GM18499 (cell line): ENCODE measurements around the gene PRDM2.

ENCODE experiments used
- ATAC-seq: cut with Tn5 transposase; IDR thresholded peaks from one replicate; pipeline ENCODE4 v1.9.1; 2021; ENCODE audit warnings: moderate number of reproducible peaks; ENCODE audit not compliant: insufficient read depth, unreplicated experiment

Gene PRDM2

DNA sequence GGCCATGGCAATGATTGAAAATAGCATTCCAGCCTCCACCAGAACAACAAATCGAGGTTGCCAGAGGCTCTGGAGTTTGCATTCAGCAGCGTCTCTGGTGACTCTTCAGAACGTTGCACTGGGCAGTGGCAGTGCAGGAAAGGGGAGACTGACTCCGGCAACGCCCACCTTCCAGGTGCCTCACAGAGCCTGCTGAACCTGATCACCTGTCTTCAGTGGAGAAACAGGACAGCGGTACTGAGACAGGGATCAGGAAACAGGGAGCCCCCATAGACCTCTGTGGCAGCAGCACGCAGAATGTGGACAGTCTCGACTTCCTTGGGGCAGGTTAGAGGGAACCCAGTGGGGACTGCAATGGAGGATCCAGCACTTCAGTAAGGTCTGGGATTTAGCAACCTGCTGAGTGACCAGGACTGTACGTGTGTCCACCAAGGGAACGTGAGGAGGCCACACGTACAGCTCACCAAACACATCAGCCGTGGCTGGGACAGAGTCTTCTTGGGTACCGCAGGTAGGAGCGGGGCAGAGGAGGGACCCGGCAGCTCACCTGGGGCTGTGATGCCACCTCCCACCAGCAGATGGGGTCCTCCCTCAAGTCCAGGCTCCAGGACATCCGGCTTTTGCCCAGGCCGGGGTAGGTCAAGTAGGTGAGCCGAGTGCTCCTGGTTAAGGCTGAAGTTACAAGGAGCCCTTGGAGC, 128.6 kb downstream of the PRDM2 start:
- no peak for ATAC-seq

DNA sequence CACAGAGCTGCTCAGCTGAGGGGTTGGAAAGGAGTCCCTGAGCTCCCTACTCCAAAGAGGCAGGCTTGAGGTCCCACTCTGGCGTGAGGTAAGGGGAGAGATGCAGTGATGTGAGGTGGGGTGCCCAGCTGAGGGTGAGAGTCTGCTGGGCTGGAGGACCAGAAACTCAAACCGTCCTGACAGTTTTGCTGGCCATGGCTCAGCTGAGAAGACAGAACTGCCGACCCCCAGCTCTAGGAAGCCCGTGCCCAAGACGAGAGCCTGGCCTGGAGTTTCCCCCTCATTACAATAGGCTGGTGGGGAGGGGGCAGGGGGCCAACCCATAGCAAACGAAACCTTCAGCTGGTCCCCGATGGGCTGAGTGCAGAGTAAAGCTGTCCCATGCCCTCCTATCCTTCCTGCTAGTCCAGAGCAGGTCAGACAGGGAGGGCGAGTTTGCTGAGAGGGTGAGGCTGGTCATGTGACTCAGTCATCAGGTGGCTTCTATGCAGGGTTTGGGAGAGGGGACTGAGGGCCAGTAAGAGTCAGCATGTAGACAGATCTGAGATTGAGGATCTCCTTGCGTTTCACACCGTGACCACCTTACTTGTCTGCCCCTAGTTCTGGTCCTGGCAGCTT, 129.3 kb downstream of the PRDM2 start:
- no peak for ATAC-seq

DNA sequence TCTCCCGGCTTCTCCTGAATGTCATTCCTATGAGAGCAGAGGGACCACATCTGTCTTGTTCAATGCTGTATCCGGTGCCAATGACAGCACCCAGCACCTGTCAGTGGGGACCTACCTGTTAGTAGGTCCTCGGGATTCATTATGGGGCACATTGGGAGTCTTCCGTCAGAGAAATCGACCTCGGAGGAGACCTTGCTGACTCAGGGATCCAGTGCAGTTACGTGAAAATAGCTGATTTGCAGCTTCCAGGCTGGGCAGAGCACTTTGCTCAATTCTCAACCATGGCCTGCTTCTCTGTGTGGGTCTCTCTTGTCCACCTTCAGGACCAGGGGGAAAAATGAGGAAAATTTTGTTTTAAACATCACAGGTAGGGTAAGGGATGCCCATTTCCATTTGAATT, 130.2 kb downstream of the PRDM2 start:
- no peak for ATAC-seq

DNA sequence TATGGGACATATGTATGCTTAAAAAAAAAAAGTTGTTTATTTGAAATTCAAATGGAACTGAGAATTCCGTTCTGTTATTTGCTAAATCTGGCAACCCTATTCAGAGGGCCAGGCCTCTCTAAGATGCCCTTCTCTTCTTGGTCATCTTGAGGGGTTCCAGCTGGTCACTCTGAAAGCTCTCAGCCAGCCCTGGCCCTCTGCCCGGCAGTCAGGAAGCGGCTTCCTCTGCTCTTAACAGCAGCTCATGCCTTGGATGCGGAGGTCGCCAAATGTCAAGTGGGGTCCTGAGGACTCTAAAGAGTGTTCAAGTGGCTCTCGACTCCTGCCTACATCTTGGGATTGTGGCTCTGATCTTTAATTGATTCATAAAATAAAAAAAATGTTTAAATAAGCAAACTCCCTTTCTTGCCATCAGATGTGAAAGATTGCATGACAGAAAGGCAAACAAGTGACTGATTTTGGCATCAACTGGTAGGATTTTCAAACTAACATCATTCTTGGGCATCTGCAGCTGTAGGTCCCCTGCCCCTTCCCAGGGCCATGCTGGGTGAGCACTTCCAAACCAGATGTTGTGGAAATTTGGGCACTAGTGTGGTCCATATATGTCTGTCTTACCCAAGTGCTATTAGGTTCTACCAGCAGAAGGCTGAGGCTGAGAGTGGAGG, 130.8 kb downstream of the PRDM2 start:
- ATAC-seq = no peak

DNA sequence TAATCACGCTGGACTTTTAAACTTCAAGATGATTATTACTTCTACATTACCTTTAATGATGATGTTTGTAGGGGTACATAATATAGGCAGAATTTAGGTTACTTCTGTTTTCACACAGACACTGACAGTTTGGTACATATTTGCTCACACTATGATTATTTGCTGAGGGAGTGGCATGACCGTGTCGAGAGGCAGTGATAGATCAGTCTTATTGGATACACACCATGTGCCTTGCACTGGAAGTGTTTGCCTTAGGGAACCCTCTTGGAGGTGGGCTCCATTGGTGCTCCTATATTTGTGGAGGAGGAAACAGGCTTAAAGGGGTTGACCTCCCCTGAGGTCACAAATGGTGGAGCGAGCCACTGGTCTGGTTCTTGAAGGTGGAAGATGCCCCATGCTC, 132.1 kb downstream of the PRDM2 start:
- no peak for ATAC-seq

DNA sequence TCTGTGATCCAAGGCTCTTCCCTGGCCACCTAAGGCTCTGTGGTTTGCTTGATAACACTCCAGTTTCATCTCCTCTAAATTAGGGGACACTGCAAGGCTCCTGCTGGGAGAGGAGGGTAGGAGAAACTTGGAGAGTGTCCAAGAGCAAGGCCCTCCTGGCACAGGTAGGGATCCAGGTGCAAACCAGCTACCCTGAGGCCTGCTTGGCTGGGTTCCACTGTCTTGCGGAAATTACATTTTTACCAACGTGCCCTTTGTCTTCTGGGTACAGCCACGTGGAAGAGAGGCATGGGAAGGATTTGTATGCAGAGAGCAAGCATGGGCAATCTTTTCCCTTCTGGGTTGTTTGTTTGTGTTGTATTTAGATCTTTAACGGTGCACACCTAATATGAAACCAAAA, 132.5 kb downstream of the PRDM2 start:
- ATAC-seq = no peak

DNA sequence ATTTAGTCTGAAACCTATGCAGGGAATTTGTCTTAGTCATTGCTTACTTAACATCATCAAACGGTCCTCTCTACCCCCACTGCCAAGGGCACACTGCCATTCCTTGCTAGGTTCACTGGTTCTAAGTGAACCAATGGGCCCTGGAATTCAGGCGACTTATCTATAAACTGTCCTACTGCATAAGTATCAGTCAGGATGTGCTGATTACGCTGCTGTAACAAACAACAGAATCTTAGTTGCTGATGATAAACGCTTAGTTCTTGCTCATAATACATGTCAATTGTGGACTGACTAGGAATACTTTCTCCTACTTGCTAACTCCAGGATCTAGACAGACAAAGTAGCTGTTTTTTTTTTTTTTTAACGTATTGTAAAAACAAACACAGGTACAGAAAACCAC, 136.1 kb downstream of the PRDM2 start:
- no peak for ATAC-seq

DNA sequence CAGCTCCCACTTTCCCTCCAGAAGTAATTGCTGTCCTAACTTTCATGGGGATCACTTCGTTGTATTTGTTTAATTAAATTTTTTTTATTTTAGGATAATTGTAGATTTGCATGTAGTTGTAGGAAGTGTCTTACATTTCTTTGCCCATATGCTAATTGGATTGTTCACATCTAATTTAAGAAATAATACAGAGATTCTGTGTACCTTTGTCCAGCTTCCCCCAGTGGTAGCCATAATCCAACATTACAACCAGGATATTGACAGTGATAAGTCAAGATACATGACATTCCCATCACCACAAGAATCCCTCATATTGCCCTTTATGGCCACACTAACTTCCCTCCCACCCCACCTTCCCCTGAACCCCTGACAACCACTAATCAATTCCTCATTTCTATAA, 136.6 kb downstream of the PRDM2 start:
- no peak for ATAC-seq

DNA sequence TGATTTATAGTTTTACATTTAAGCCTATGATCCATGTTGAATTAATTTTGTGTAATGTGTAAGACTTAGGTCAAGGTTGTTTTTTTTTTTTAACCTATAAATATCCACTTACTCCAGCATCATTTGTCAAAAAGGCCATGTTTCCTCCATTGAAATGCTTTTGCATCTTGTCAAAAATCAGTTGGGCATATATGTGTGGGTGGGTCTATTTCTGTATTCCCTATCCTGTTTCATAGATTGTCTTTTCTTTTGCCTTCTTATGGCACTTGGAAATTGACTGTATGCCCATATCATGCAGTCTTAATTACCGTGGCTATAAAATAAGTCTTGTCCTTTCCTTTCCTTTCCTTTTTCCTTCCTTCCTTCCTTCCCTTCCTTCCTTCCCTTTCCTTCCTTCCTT, 138.2 kb downstream of the PRDM2 start:
- no peak for ATAC-seq

DNA sequence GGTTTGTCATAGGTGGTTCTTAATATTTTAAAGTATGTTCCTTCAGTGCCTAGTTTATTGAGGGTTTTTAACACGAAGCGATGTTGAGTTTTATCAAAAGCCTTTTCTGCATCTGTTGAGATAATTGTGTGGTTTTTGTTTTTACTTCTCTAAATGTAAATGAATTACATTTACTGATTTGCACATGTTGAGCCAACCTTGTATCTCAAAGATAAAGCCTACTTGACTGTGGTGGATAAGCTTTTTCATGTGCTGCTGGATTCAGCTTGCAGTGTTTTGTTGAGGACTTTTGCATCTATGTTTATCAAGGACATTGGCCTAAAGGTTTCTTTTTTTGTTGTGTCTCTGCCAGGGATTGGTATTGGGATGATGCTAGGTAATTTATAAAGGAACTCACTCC, 142.5 kb downstream of the PRDM2 start:
- ATAC-seq = no peak

DNA sequence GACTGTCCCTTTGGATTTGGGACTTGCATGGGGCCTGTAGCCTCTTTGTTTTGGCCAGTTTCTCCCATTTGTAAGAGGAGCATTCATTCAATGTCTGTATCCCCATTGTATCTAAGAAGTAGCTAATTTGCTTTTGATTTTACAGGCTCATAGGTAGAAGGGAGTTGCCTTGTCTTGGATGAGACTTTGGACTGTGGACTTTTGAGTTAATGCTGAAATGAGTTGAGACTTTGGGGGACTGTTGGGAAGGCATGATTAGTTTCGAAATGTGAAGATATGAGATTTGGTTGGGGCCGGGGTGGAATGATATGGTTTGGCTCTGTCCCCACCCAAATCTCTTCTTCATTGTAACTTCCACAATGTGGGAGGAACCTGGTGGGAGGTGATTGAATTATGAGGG, 151.7 kb downstream of the PRDM2 start:
- ATAC-seq = no peak

DNA sequence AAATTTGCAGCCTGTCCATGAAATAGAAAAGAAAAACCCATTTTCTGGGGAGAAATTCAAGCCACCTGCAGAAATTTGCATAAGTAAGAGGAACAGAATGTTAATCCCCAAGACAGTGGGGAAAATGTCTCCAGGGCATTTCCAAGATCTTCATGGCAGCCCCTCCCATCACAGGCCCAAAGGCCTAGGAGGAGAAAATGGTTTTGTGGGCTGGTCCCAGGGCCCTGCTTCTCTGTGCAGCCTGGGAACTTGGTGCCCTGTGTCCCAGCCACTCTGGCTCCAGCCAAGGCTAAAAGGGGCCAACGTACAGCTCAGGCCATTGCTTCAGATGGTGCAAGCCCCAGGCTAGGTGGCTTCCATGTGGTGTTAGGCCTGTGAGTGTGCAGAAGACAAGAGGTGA, 155.6 kb downstream of the PRDM2 start:
- no peak for ATAC-seq

DNA sequence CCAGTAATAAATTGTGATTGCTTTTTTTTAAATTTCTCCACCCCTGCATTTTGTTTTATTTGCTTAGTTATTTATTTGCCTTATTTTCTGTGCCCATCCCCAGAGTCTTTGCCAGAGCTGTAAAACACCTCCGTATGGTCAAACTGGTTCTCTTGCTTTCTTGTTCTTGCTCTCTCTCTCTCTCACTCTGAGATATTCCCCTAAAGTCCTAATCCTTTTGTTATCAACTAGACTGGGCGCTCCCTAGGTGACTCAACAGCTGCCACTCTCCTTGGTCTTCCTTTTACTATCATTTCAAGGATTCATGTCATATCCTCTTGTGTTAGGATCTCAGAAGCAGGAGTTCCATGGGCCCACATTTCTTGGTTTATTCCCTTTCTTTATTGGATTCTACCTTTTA, 160.0 kb downstream of the PRDM2 start:
- ATAC-seq = no peak

DNA sequence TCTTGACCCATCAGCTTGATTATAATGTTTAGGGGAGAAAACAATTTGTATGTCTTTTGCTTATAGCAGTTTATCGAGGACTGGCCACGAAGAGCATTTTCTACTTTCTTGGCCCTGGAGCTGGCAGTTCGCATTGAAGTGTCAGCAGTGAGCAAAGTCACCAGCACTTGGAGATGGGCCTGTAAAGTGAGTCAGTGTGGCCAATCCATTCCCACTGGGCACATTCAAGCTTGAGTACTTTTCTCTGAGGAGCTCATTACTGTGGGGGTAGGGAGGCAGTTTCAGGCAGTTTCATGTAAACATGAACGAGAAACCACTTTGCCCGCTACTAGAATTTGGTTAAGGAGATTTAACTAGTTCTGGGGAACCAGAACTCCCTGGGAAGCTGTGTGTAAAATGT, 164.8 kb downstream of the PRDM2 start:
- no peak for ATAC-seq

DNA sequence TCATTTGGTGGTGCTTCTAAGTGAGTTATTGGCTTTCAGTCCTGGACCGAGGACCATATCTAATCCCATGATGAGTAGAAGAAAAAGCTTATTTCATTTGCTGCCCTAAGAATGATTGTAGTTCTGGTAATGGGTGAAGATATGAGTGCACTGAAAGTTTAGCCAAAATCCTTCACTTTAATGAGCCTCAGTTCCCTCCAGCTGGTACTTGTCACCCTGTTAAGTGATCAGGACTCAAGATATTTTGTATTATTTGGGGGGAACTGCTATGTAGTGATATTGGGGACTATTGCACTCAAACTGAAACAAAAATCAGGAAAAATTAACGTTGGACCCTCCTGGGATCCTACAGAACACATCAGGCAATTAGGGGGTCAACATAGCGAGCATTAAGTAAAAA, 165.9 kb downstream of the PRDM2 start:
- ATAC-seq = no peak

DNA sequence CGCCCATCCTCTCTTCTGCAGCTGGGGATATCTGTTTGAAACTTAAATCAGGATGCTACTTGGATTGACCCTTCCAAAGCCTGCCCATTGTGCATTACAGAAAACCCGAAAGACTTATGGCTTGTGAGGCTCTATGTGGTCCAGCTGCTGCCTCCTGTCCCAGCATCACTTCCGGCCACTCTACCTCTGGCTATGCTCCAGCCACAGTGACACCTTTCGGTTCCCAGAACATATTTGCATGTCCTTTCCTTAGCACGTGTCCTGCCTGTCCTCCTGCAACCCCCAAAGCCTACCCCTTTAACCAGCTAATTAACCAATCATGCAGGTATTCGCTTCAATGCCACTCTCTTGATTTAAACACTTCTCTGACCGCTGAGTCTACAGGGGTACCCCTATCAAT, 167.6 kb downstream of the PRDM2 start:
- no peak for ATAC-seq

DNA sequence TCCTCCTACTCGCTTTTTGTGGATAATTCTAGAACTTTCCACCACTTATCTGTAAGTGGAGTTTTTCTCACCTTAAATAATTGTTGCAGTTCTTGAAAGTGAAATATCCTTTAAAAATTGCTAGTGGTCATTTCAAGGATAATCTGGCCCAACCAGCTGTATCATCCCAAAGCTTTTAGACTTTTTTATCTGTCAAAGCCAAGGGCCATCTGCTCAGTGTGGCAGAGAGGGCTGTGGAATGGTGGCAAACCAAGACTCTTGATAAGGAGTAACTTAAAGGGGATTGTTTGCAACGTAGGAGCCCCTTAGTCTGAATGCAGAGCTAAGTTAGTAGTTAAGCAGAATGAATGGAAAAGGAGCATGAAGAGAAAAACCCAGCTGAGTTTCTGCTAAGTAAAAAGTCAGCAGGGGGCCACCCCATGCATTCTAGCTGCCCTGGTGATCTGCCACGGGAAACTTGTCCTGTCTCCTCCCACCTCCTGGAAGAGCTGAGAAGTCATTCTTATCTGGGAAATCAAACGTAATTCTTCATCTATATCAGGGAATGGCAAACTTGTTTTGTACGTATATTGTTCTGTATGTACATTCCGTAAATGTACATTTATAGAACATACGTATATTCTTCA, 169.3 kb downstream of the PRDM2 start:
- no peak for ATAC-seq

DNA sequence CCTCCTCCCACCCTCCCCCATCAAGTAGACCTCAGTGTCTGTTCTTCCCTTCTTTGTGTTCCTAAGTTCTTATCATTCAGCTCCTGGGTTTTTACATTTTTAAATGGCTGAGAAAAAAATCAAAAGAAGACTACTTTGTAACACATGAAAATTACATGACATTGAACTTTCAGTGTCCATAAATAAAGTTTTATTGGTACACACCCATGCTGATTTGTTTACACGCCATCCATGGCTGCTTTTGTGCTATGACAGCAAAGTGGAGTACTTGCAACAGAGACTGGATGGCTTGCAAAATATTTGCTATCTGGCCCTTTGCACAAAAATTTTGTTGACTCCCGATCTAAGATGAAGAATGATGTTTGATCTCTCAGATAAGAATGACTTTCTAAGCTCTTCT, 171.4 kb downstream of the PRDM2 start:
- no peak for ATAC-seq

DNA sequence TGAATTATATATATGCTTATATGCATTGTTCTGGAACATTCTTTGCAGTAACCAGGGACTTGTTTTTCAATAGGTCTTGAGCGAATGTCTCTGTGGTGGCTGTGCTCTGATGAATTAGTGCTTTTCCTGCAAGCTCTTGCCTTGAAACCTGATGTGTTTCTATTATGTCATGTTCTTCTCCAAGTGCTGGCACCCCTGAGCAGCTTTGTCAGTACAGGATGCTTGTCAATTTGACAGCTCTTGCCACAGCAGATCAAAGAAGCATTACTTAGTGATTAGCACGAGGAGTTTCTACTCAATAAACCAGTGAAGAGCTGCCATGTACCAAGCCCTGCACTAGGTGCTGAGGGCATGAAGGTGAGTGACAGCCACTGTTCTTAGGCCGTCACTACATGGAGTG, 171.9 kb downstream of the PRDM2 start:
- ATAC-seq = no peak

DNA sequence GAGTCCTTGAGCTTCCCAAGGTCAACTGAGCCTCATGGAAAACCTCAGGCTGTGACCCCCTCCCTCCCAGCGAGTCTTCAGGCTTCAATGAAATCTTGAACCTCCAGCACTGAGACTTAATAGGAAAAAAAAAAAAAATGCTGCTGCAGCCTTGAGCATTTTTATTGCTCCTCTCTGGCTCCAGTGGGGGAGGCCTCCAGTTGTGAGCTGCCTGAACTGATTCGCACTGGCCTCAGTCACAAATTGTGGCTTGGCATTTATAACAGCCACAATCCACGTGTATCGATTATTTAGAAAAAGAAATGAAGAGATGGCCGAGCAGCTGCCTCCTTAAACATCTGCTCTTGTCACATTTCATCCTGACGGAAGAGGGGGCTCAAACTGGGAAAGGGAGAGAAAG, 173.0 kb downstream of the PRDM2 start:
- ATAC-seq = no peak
